ENCODE data around the gene CYS1.
A peak's percentile ranks its signal among the peaks of the same experiment; 100 is the strongest.
"Not testable (repeated sequence)": the region's sequence is repeated elsewhere in the genome, so short reads cannot be mapped to it uniquely, and the experiment has no call there.

The CYS1 gene, protein sequence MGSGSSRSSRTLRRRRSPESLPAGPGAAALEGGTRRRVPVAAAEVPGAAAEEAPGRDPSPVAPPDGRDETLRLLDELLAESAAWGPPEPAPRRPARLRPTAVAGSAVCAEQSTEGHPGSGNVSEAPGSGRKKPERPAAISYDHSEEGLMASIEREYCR

GRCh38 chr2:10079870-10080535, at the start of gene CYS1:
Gene CYS1 (minus strand): TSS chr2:10080411. CDS start chr2:10080223, 188 bp downstream.
- no peak for DNase-seq

GRCh38 chr2:10129490-10129889, 49.3 kb upstream of the CYS1 start:
- DNase-seq: no peak

DNA sequence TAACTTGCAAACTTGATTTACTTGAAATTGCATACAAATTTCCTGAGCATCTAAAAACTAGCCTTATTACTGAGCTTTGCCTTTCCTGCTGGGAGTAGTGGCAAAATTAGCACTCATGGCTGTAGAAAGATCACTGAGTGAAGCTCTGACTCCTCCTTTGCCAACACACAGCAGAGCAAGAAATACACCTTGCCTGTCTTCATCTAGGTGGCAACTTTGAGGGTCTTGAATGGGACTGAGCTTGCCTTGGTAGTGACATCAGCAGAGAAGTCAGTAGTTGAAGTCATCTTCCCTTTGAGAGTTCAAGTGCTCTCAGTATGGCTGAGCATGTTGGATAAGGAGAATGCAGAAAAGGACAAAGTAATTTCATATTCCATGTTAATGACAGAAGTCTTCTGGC, 48.2 kb upstream of the CYS1 start:
- DNase-seq: no peak

- no peak for DNase-seq
These were observed 46.4 kb upstream of the CYS1 start for GRCh38 chr2:10126632-10127026.

DNA sequence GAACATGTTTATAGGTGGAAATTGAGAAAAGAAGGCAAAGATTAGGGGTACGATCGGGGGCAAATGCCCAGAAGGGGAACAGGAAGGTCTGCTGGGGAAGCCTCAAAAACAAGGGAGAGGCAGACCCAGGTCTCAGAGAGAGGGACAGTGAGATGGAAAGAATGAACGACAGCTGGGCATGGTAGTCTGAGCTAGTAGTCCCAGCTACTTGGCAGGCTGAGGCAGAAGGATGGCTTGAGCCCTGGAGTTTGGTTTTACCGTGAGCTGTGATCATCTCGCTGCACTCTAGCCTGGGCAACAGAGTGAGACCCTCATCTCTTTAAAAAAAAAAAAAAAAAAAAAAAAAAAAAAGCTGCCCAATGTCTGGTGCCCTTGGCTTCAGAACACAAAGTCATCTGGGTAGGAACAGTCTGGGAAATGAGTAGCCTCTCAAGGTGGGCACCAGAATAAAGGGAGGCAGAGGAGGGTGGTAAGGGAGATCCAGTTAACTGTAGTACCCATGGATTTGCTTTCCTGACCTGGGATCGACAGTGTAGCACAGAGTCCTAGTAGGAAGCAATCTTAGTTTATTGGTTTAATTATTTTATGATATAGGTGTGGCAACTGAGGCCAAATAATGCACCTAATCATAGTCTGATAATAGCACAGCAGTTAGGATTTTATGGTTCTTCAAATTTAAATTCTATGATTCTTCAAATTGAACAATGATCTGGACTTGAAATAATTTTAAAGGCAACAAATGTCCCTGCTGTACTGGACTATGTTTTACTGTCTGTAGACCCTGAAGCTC, 45.8 kb upstream of the CYS1 start:
- no peak for DNase-seq

GRCh38 chr2:10124538-10125045, 44.4 kb upstream of the CYS1 start:
- peak; percentile 27 for DNase-seq

- peak; percentile 33 for DNase-seq
These were observed 43.1 kb upstream of the CYS1 start for GRCh38 chr2:10123281-10123680.

DNA sequence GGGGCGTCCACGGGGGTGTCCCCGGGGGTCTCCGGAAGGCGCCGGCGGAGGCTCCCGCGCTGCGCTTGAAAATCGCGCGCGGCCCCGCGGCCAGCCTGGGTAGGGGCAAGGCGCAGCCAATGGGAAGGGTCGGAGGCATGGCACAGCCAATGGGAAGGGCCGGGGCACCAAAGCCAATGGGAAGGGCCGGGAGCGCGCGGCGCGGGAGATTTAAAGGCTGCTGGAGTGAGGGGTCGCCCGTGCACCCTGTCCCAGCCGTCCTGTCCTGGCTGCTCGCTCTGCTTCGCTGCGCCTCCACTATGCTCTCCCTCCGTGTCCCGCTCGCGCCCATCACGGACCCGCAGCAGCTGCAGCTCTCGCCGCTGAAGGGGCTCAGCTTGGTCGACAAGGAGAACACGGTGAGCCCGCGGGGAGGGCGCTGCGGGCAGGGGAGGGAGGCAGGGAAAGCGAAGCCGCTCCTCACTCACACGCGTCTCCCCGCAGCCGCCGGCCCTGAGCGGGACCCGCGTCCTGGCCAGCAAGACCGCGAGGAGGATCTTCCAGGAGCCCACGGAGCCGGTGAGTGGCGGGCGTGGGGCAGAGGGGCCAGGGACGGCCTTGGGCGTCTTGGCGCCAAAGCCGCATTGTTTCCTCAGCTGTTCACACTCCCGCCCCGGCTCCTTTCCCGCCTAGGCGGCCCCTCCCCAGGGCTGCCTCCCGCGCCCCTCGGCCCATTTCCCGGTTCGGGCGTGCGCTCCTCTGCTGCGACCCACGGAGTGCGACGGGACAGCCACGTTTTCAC, 42.5 kb upstream of the CYS1 start, which contains the start of gene RRM2:
Gene RRM2, plus strand, starts transcription at position 240 of the 781 bp plus-strand sequence. Its CDS starts 60 bp downstream, at position 300.
- DNase-seq: peak; percentile 88

GRCh38 chr2:10120877-10121574, 40.8 kb upstream of the CYS1 start:
- DNase-seq: no peak

GRCh38 chr2:10120158-10120876, 40.1 kb upstream of the CYS1 start:
- DNase-seq: peak; percentile 93

- no peak for DNase-seq
These were observed 39.5 kb upstream of the CYS1 start for GRCh38 chr2:10119601-10120157.

- DNase-seq: no peak
These were observed 38.8 kb upstream of the CYS1 start for GRCh38 chr2:10119027-10119325.

- no peak for DNase-seq
These were observed 29.1 kb upstream of the CYS1 start for GRCh38 chr2:10109311-10109710.

- DNase-seq: not testable (repeated sequence)
These were observed 24.7 kb upstream of the CYS1 start for GRCh38 chr2:10104906-10105305.

- DNase-seq: no peak
These were observed 23.0 kb upstream of the CYS1 start for GRCh38 chr2:10103179-10103578.

- DNase-seq: no peak
These were observed 21.3 kb upstream of the CYS1 start for GRCh38 chr2:10101491-10101890.

DNA sequence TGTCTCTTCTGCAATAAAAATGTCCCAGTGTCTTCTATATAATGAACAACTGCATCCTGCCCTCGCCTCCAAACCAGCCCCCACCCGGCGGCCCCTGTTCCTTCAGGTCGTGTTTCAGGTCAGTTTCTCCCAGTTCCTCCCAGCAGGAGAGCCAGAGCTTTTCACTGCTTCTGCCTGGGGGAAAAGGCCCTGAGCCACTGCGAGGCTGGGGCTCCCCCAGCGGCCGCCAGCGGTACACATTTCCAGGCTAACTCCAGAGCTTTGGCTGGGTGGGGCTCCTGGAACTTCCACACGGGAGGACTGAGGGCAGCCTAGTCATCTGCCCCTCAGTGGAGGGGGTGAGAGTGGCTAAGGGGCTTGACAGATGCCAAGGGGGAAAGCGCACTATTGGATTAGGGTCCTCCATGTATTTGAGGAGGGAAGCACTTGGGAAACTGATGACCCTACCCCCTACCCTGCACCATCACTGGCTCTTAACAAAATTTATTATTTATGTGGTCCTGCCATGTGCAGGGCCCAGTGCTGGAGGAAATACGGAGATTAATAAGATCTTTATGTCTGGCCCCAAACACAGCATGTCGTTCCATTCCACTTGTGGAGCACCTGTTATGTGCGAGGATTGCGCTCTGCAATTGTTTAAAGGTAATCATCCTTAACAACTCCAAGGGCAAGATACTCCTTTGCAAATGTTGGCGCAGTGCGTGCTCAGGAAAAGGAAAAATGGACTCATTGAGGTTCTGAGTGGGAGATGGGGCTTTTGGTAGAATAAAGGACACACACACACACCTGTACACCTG, 17.3 kb upstream of the CYS1 start:
- peak; percentile 44 for DNase-seq

DNA sequence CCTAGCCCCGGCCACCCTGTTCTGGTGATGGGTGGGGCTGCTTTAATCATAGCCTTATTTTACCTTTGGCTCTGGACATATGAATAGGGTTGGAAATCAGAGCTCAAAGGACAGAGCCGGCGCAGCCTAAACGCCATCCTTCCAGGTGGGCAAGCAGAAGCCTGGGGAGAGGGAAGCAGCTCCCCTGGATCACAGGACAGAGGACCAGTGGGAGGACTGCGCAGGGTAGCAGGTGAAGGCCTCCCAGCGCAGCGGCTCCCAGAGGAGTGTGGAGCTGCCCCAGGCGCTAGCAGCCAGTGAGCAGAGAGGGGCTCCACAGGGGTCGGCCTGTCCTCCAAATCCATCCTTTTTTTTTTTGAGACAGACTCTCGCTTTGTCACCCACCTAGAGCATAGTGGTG, 16.4 kb upstream of the CYS1 start:
- no peak for DNase-seq

GRCh38 chr2:10095175-10095574, 15.0 kb upstream of the CYS1 start:
- DNase-seq: no peak

- DNase-seq: no peak
These were observed 14.1 kb upstream of the CYS1 start for GRCh38 chr2:10094271-10094814.
